Measurements from ENCODE around the gene ATP2B2. TPM values are rescaled to one million over a fixed set of nuclear protein-coding genes. Genes with fewer than 3 reads are reported as not detected.

The ATP2B2 gene
- total RNA-seq, 2 experiments from 2014 or later, result not detected

GRCh38 chr3:10467204-10467603 lies 38.2 kb downstream of the ATP2B2 start:
- no peak overlapping the region for H3K27ac Mint-ChIP-seq
- peaks cover 29% of the 10 kb centered on the region for H3K27me3 Mint-ChIP-seq
- H3K4me1 Mint-ChIP-seq, result peaks cover 4% of the 10 kb centered on the region
- H3K9me3 Mint-ChIP-seq, result no peaks in the 10 kb centered on the region
- no peak overlapping the region for H3K4me3 Mint-ChIP-seq
- no peak for DNase-seq
- no peaks in the 10 kb centered on the region for H3K36me3 Mint-ChIP-seq

DNA sequence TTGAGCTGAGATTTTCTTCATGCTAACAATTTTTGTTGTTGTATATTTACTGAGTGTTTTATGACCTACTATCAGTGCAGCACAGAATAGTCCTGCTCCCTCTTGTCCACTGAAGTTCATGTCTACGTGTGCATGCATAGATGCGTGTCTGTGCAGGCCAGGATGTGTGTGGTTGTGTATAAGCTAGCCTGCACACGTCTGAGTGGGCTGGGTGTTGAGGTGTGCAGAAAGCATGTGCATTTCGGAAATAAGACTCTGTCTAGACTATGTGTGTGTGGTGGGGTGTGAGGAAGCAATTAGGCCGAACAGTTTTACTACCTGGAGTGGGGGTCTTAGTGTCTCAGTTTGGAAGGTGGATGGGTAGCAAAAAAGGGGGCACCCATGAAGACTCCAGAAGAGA lies 39.2 kb downstream of the ATP2B2 start:
- Mint-ChIP-seq H3K27ac (no peak overlapping the region), H3K9me3 (no peaks in the 10 kb centered on the region), H3K4me1 (peaks cover 1% of the 10 kb centered on the region), H3K27me3 (peaks cover 23% of the 10 kb centered on the region), H3K4me3 (no peak overlapping the region), H3K36me3 (no peaks in the 10 kb centered on the region)
- no peak for DNase-seq

DNA sequence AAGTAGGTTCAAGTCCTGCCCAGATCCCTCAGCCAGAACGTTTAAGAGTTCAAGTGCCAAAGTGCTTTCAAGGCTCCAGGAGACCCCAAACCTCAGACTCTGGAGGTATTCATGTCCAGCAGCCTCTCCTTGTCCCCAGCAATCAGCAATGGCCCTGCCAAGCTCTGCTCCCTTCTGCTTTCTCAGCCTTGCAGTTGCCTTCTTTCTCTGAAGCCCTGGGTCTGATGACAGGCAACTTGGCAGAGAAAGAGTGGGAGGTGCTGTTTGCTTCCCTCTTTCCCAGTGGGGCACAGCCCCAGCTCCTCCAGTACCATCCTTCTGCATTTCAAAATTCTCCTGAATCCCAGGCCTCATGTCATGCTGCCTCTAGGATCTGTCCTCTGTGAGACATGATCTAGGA lies 40.2 kb downstream of the ATP2B2 start:
- Mint-ChIP-seq H3K27me3 (peaks cover 17% of the 10 kb centered on the region), H3K27ac (no peak overlapping the region), H3K36me3 (no peaks in the 10 kb centered on the region), H3K4me1 (no peaks in the 10 kb centered on the region), H3K4me3 (no peak overlapping the region), H3K9me3 (no peaks in the 10 kb centered on the region)
- DNase-seq, result no peak

GRCh38 chr3:10463533-10464434 lies 41.6 kb downstream of the ATP2B2 start:
- Mint-ChIP-seq H3K9me3 (no peaks in the 10 kb centered on the region), H3K4me1 (no peaks in the 10 kb centered on the region), H3K27me3 (peaks cover 5% of the 10 kb centered on the region), H3K4me3 (no peak overlapping the region), H3K36me3 (no peaks in the 10 kb centered on the region), H3K27ac (no peak overlapping the region)
- DNase-seq, result no peak

GRCh38 chr3:10462641-10463532 lies 42.5 kb downstream of the ATP2B2 start:
- Mint-ChIP-seq H3K36me3 (no peaks in the 10 kb centered on the region), H3K27ac (no peak overlapping the region), H3K27me3 (no peaks in the 10 kb centered on the region), H3K4me3 (no peak overlapping the region), H3K9me3 (no peaks in the 10 kb centered on the region), H3K4me1 (no peaks in the 10 kb centered on the region)
- no peak for DNase-seq

- Mint-ChIP-seq H3K9me3 (no peaks in the 10 kb centered on the region), H3K4me3 (no peak overlapping the region), H3K36me3 (no peaks in the 10 kb centered on the region), H3K4me1 (no peaks in the 10 kb centered on the region), H3K27ac (no peak overlapping the region), H3K27me3 (no peaks in the 10 kb centered on the region)
- DNase-seq, result no peak
Observed at GRCh38 chr3:10460951-10461545, 44.3 kb downstream of the ATP2B2 start.

GRCh38 chr3:10459954-10460754 lies 45.2 kb downstream of the ATP2B2 start:
- Mint-ChIP-seq H3K27me3 (no peaks in the 10 kb centered on the region), H3K27ac (no peak overlapping the region), H3K36me3 (no peaks in the 10 kb centered on the region), H3K9me3 (no peaks in the 10 kb centered on the region), H3K4me1 (no peaks in the 10 kb centered on the region), H3K4me3 (no peak overlapping the region)
- DNase-seq, result peak; percentile 61

GRCh38 chr3:10457560-10457959 lies 47.8 kb downstream of the ATP2B2 start:
- Mint-ChIP-seq H3K36me3 (no peaks in the 10 kb centered on the region), H3K9me3 (no peaks in the 10 kb centered on the region), H3K27ac (no peak overlapping the region), H3K4me3 (no peak overlapping the region), H3K4me1 (no peaks in the 10 kb centered on the region), H3K27me3 (peaks cover 3% of the 10 kb centered on the region)
- DNase-seq, result no peak

GRCh38 chr3:10456981-10457380 lies 48.4 kb downstream of the ATP2B2 start:
- H3K4me1 Mint-ChIP-seq, result no peaks in the 10 kb centered on the region
- H3K4me3 Mint-ChIP-seq, result no peak overlapping the region
- H3K9me3 Mint-ChIP-seq, result no peaks in the 10 kb centered on the region
- H3K36me3 Mint-ChIP-seq, result no peaks in the 10 kb centered on the region
- H3K27me3 Mint-ChIP-seq, result peaks cover 3% of the 10 kb centered on the region
- no peak overlapping the region for H3K27ac Mint-ChIP-seq
- no peak for DNase-seq

DNA sequence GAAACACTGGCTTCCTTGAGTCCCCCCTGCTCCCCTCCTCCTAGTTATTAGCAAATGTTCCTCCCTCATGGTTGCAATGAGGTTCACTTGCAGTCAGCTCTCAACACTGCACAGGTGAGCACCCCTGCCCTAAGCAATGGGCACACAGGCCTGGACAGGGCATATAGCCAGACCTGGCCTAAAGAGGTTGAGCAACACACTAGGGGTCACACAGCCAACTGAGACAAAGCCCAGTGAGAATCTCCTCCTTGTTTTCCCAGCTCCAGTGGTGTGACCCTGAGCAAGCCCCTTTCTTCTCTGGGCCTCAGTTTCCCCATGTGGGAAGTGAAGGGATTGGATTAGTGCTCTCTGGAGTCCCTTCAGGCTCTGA lies 49.9 kb downstream of the ATP2B2 start:
- H3K9me3 Mint-ChIP-seq, result no peaks in the 10 kb centered on the region
- peaks cover 3% of the 10 kb centered on the region for H3K27me3 Mint-ChIP-seq
- no peaks in the 10 kb centered on the region for H3K4me1 Mint-ChIP-seq
- DNase-seq, result no peak
- H3K27ac Mint-ChIP-seq, result no peak overlapping the region
- no peaks in the 10 kb centered on the region for H3K36me3 Mint-ChIP-seq
- H3K4me3 Mint-ChIP-seq, result no peak overlapping the region

- no peak for DNase-seq
- Mint-ChIP-seq H3K36me3 (no peaks in the 10 kb centered on the region), H3K9me3 (no peaks in the 10 kb centered on the region), H3K4me3 (no peak overlapping the region), H3K27me3 (peaks cover 8% of the 10 kb centered on the region), H3K4me1 (no peaks in the 10 kb centered on the region), H3K27ac (no peak overlapping the region)
Observed at GRCh38 chr3:10454907-10455544, 50.4 kb downstream of the ATP2B2 start.

DNA sequence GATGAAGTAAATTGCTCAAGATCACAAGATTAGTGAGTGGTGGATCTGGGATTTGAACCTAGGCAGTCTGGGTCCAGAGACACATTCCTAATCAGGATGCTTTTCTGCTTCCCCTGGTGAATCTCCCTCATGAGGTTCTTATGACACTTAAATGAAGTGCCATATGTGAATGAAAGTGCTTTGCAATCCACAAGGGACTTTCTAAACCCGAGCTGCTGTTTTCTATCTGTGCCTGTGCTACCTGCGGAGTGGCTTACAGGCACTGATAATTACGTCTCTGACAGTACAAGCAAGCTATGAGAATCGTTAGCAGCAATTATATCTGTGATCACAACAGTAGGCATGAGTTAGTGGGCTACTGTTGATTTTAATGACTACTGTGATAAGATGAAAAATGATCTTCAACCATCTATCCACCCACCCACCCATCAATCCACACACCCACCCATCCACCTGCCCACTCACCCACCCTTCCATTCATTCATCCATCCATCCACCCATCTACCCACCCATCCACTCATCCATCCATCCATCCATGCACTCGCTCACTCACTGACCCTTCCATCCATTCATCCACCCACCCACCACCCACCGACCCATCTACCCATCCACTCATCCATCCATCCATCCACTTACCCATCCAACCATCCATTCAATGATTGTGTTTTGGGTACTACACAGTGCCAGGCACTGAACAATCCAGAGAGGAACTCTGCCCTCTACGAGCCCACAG lies 51.8 kb downstream of the ATP2B2 start:
- no peaks in the 10 kb centered on the region for H3K36me3 Mint-ChIP-seq
- no peaks in the 10 kb centered on the region for H3K9me3 Mint-ChIP-seq
- H3K27ac Mint-ChIP-seq, result no peak overlapping the region
- H3K4me3 Mint-ChIP-seq, result no peak overlapping the region
- no peaks in the 10 kb centered on the region for H3K4me1 Mint-ChIP-seq
- no peak for DNase-seq
- H3K27me3 Mint-ChIP-seq, result peaks cover 9% of the 10 kb centered on the region

DNA sequence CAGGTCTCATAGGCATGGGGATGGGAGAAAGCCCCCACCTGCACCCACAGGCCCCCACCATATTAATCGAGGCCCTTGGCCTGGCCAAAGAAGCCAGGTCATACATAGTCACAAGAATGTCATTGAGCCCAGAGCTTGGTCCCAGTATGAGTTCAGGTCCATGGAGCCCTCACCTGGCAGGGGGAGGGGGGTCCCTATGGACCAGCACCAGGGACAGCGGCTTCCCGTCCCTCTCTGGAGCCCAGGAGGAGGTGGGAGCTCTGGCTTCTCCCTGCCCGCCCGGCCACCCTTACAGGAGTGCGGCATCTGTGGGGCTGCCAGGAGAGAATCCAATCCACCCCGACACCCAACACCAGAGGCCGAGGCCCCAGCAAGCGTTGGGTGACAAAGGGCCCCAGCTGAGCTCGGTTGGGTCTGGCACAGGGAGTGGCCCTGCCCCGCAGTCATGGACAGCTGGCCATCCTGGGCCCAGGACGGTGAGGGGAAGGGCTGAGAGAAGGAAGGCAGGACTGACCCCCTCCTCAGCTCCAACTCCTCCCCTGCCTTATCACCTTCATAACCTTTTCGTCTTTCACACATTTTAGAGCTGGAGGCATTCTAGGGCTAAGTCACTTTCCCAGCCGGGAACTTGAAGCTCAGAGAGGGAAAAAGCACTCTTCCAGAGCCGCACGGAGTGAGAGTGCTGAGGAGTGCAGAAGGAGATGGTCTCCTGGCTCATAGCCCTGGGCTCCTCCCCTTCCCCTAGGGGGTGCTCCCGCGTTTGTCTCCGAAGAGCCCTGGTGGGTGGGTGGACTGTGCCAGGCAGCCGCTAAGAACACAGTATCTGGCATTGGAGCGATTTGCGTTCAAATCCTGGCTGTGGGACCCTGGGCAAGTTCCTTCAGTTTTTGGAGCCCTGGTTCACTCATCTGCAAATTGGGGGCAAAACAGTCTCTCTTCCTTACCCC lies 54.6 kb downstream of the ATP2B2 start:
- no peak for DNase-seq
- H3K36me3 Mint-ChIP-seq, result no peaks in the 10 kb centered on the region
- H3K27me3 Mint-ChIP-seq, result peaks cover 9% of the 10 kb centered on the region
- no peaks in the 10 kb centered on the region for H3K9me3 Mint-ChIP-seq
- no peak overlapping the region for H3K4me3 Mint-ChIP-seq
- no peaks in the 10 kb centered on the region for H3K4me1 Mint-ChIP-seq
- H3K27ac Mint-ChIP-seq, result no peak overlapping the region
